H1 (cell line): ENCODE results near the gene OMA1. TPM values are rescaled to one million over a fixed set of nuclear protein-coding genes. Genes with fewer than 3 reads are reported as not detected.

Experiments used
- ATF3 ChIP-seq: IDR thresholded peaks from 2 replicates; pipeline ENCODE4 v1.6.1; 2011; ENCODE audit warnings: low read depth, mild to moderate bottlenecking, low read length; ENCODE audit not compliant: insufficient read depth
- CREB1 ChIP-seq: IDR thresholded peaks from 2 replicates; pipeline ENCODE4 v1.6.1; 2012; ENCODE audit warnings: inconsistent platforms
- EP300 ChIP-seq, 2 experiments: IDR thresholded peaks; 1 replicate in 1 of 2; 2 replicates in 1 of 2; pipeline ENCODE4 v1.6.1; 2011 to 2012; ENCODE audit warnings: low read depth in 2 of 2, low read length in 2 of 2, mild to moderate bottlenecking in 2 of 2, borderline replicate concordance in 1 of 2, inconsistent platforms in 1 of 2, moderate library complexity in 1 of 2
- EZH2 ChIP-seq: fragments of 200-600 bp; sonication (generic); IDR thresholded peaks from 2 replicates; pipeline ENCODE4 v1.7.1; 2012; ENCODE audit warnings: low read depth, mild to moderate bottlenecking, moderate library complexity, low read length, inconsistent platforms; ENCODE audit not compliant: severe bottlenecking
- GTF2F1 ChIP-seq: IDR thresholded peaks from 2 replicates; pipeline ENCODE4 v1.6.1; 2012; ENCODE audit warnings: low read depth, low read length, improper control_type of control experiment, borderline replicate concordance
- KDM1A ChIP-seq: fragments of 200-600, 300-600 bp; sonication (generic); IDR thresholded peaks from 2 replicates; pipeline ENCODE4 v1.7.1; 2016; ENCODE audit warnings: mild to moderate bottlenecking, low read length, borderline replicate concordance
- PHF8 ChIP-seq: fragments of 200-600 bp; sonication (generic); conservative IDR thresholded peaks from 2 replicates; pipeline ENCODE4 v1.7.1; 2012; ENCODE audit warnings: low read depth, mild to moderate bottlenecking, inconsistent platforms, low read length, moderate library complexity
- POLR2A ChIP-seq, 2 experiments: IDR thresholded peaks; 1 replicate in 1 of 2; 2 replicates in 1 of 2; pipeline ENCODE4 v1.6.1; 2011; ENCODE audit warnings: low read depth in 2 of 2, low read length in 2 of 2, mild to moderate bottlenecking in 2 of 2; ENCODE audit errors: control extremely low read depth in 1 of 2
- RBBP5 ChIP-seq: IDR thresholded peaks from 2 replicates; pipeline ENCODE4 v1.7.1; 2012; ENCODE audit warnings: low read depth, mild to moderate bottlenecking, inconsistent platforms, low read length, moderate library complexity, borderline replicate concordance
- SP1 ChIP-seq: IDR thresholded peaks from 2 replicates; pipeline ENCODE4 v1.6.1; 2011; ENCODE audit warnings: low read depth, low read length
- polyA plus RNA-seq, 7 experiments: library from polyadenylated mRNA; depleted of rRNA in 3 of 7; stranded (reverse) in 5 of 7; unstranded in 2 of 7; fragments of >200 nt in 5 of 7; fragments of 200-250 nt in 2 of 7; gene quantifications; 1 replicate in 5 of 7; 2 replicates in 1 of 7; 4 replicates in 1 of 7; pipeline versions ENCODE4 v1.2.1 to v1.2.3, GENCODE V29; 2011 to 2013; ENCODE audit warnings: missing spikeins in 2 of 7, mixed read lengths in 2 of 7
- total RNA-seq: library from RNA; stranded (reverse); fragmentation: NEBNext Ultra II Directional; extraction: Animal tissue kit (Norgen Biotek cat#: 25700); gene quantifications from 2 replicates; pipeline ENCODE4 v1.2.1, GENCODE V29; 2021
- TF ChIP-seq, protein P1 (sequence below): IDR thresholded peaks from 2 replicates; pipeline ENCODE4 v1.6.1; 2012; ENCODE audit warnings: inconsistent platforms
- TF ChIP-seq, protein P2 (sequence below): IDR thresholded peaks from 2 replicates; pipeline ENCODE4 v1.6.1; 2012; ENCODE audit warnings: low read length, inconsistent platforms

OMA1 gene
- total and polyA plus RNA-seq, 2 of the 8 experiments (the other 6 are each of a cell fraction or from before 2014, with no cell fraction given): 7.7 to 11.7 TPM

DNA sequence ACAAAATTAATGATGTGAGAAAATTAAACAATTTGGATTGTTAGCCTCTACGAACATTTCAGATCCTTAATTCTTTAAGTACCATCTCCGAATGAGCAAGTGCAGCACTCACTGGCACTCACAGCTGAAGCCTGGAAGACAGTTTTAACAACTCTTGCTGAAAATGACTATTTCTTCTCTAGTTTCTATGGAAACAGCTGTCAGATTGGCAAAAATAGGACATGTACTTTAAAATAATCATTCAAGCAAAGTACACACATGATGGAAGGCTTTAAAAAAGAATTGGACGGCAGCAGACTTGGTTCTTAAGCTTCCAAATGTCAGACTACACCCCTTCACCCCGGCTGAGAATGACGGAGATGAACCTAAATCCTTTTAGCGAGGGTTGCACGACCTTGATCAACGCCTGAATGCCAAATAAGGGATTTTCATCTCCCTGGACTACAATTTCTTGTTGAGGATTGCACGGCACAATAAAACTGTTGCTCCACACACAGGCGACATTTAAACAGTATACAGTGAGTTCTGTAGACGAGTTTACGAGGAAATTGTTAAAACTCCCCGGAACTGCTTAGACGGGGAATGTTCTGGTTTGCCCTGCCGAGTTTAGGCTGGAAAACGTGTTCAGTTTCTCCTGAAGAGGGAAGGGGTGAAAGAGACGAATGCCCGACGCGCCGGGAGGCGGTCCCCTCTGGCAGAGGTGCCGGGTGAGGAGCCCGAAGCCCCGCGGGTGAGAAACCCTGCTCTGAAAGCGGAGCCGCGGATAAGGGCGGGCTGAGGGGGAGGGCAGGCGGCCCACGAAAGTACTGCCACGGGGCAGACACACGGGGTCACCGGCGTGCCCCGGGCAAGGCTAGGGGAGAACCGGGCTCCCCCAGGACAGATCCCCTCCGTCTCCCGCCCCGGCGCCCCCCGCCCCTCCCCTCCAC is 671 bp downstream of the OMA1 start (continued):
- TF ChIP-seq ATF3: no peak
- no peak for TF ChIP-seq KDM1A
- no peak for TF ChIP-seq GTF2F1
- TF ChIP-seq CREB1: no peak
- TF ChIP-seq, protein P1, sequence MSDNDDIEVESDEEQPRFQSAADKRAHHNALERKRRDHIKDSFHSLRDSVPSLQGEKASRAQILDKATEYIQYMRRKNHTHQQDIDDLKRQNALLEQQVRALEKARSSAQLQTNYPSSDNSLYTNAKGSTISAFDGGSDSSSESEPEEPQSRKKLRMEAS: peak; percentile 37; the same call in 1 of the 2 replicates
- TF ChIP-seq RBBP5: 0 out of 2 replicates have a peak, but pooled peaks have one; percentile 53
- TF ChIP-seq SP1: no peak
- peak; percentile 49; the same call in 1 of the 2 replicates for TF ChIP-seq PHF8
- no peak for TF ChIP-seq EZH2
- TF ChIP-seq POLR2A (IDR thresholded peaks at IDR 0.05; ENCODE audit: control extremely low read depth in 1 of 2, low read depth in 2 of 2, low read length in 2 of 2): no peak; a peak in 1 of 3 replicates
- TF ChIP-seq EP300 (IDR thresholded peaks at IDR 0.05; ENCODE audit: borderline replicate concordance in 1 of 2, low read depth in 2 of 2, low read length in 2 of 2): no peak
- TF ChIP-seq, protein P2, sequence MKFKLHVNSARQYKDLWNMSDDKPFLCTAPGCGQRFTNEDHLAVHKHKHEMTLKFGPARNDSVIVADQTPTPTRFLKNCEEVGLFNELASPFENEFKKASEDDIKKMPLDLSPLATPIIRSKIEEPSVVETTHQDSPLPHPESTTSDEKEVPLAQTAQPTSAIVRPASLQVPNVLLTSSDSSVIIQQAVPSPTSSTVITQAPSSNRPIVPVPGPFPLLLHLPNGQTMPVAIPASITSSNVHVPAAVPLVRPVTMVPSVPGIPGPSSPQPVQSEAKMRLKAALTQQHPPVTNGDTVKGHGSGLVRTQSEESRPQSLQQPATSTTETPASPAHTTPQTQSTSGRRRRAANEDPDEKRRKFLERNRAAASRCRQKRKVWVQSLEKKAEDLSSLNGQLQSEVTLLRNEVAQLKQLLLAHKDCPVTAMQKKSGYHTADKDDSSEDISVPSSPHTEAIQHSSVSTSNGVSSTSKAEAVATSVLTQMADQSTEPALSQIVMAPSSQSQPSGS: no peak; the same call in 1 of the 2 replicates
